Panc1 (cell line): ENCODE measurements around the gene PRR20G. TPM values are rescaled to one million over a fixed set of nuclear protein-coding genes. Genes with fewer than 3 reads are reported as not detected.

Experiments used
- ATAC-seq: fragments of 200-7000 bp; cut with Tn5 transposase; 2 replicates; pipeline ENCODE4 v1.9.1; 2020; ENCODE audit warnings: mild to moderate bottlenecking, moderate library complexity
- BruUV-seq: library from RNA; stranded (reverse); fragments of 400-500 nt; replicated peaks from 2 replicates; lab custom pipeline; 2021; lab: Mats Ljungman, UMichigan
- CTCF ChIA-PET: fragments of 300-600 bp; sonication (Branson Sonifier 250); formaldehyde crosslinking; loops from one replicate; lab custom pipeline; 2022; ENCODE audit warnings: antibody characterized with exemption; lab: Charles Lee
- POLR2A ChIA-PET: fragments of 300-600 bp; sonication (Branson Sonifier 250); formaldehyde crosslinking; loops from one replicate; lab custom pipeline; 2022; ENCODE audit warnings: antibody characterized with exemption; lab: Charles Lee
- DNase-seq: peaks from one replicate; pipeline ENCODE4 v3.0.0-alpha.2; 2010; ENCODE audit warnings: low read depth, low spot score
- H3K27ac ChIP-seq: 2 replicates; pipeline ENCODE4 v1.5.1; 2011; ENCODE audit warnings: mild to moderate bottlenecking, low read length, inconsistent platforms
- H3K27me3 ChIP-seq: fragments of 200-500 bp; sonication (Bioruptor generic); 2 replicates; pipeline ENCODE4 v1.6.0; 2014; ENCODE audit warnings: low read length, inconsistent platforms; ENCODE audit not compliant: control insufficient read depth, insufficient read depth
- H3K36me3 ChIP-seq: fragments of 200-500 bp; sonication (Bioruptor generic); 2 replicates; pipeline ENCODE4 v1.5.1; 2014; ENCODE audit warnings: inconsistent platforms, mild to moderate bottlenecking, low read length, moderate library complexity; ENCODE audit not compliant: control insufficient read depth, insufficient read depth
- H3K4me1 ChIP-seq: 2 replicates; pipeline ENCODE4 v1.5.1; 2011; ENCODE audit warnings: inconsistent platforms, mild to moderate bottlenecking, low read length, moderate library complexity; ENCODE audit not compliant: control insufficient read depth, insufficient read depth
- H3K4me3 ChIP-seq, 2 experiments: 2 replicates each; pipeline ENCODE4 v1.5.1; 2011 to 2012; ENCODE audit warnings: low read depth in 2 of 2, low read length in 2 of 2, mild to moderate bottlenecking in 2 of 2, inconsistent platforms in 1 of 2, moderate library complexity in 1 of 2
- H3K9me3 ChIP-seq: fragments of 200-500 bp; sonication (Bioruptor generic); 2 replicates; pipeline ENCODE4 v1.5.1; 2014; ENCODE audit warnings: low read depth, mild to moderate bottlenecking, inconsistent platforms, low read length, moderate library complexity; ENCODE audit not compliant: control insufficient read depth, insufficient read depth
- CTCF ChIP-seq: fragments of 450-650 bp; IDR thresholded peaks from 2 replicates; pipeline ENCODE4 v1.5.1; 2017; ENCODE audit warnings: mild to moderate bottlenecking
- POLR2AphosphoS5 ChIP-seq: IDR thresholded peaks from 2 replicates; pipeline ENCODE4 v1.6.1; 2012; ENCODE audit warnings: mild to moderate bottlenecking, low read depth, low read length, moderate library complexity
- REST ChIP-seq, 2 experiments: IDR thresholded peaks; 2 replicates each; pipeline ENCODE4 v1.6.1; 2011 to 2012; ENCODE audit warnings: low read depth in 2 of 2, control low read depth in 1 of 2, low read length in 1 of 2, mild to moderate bottlenecking in 1 of 2, moderate library complexity in 1 of 2; ENCODE audit not compliant: insufficient read depth in 1 of 2
- SIN3A ChIP-seq: IDR thresholded peaks from 2 replicates; pipeline ENCODE4 v1.6.1; 2012; ENCODE audit warnings: low read depth, mild to moderate bottlenecking, low read length, moderate library complexity, borderline replicate concordance; ENCODE audit not compliant: insufficient read depth
- TCF7L2 ChIP-seq: IDR thresholded peaks from 2 replicates; pipeline ENCODE4 v1.6.1; 2011; ENCODE audit warnings: mild to moderate bottlenecking, low read depth, low read length, inconsistent platforms
- in situ Hi-C: cut with HindIII; loops from 2 replicates; pipeline ENCODE4 v1.10.0; 2016; ENCODE audit warnings: low sequenced_read_pairs, low pct_unique_long_range_greater_than_20kb
- intact Hi-C: fragments of 100-400 bp; cut with micrococcal nuclease; formaldehyde crosslinking; loops from one replicate; pipeline ENCODE4 v1.10.0; 2022; ENCODE audit not compliant: unreplicated experiment
- total RNA-seq: library from RNA; stranded (reverse); gene quantifications from one replicate; pipeline ENCODE4 v1.2.1, GENCODE V29; 2021; ENCODE audit not compliant: unreplicated experiment

The PRR20G gene
- total RNA-seq, 1 experiment from 2014 or later = not detected

- no peak for DNase-seq
- no peaks in the 10 kb centered on the region for H3K4me1 ChIP-seq
- in situ Hi-C loops = no loop called here
- ChIA-PET CTCF (no interaction called here), POLR2A (no interaction called here)
- no peak overlapping the region for H3K27ac ChIP-seq
- no peak for ATAC-seq
- intact Hi-C loops = no loop called here
- TF ChIP-seq TCF7L2 = no peak
- peak in 1 of 2 experiments; percentile 55; a peak in 2 of 4 replicates for TF ChIP-seq REST (IDR thresholded peaks at IDR 0.05; ENCODE audit: insufficient read depth in 1 of 2, low read depth in 2 of 2, low read length in 1 of 2)
- TF ChIP-seq CTCF = no peak
- TF ChIP-seq SIN3A = no peak
- H3K9me3 ChIP-seq = no peaks in the 10 kb centered on the region
- no peaks in the 10 kb centered on the region for H3K36me3 ChIP-seq
- H3K4me3 ChIP-seq = no peak overlapping the region
- peaks cover 7% of the 10 kb centered on the region; the same call in 1 of the 2 replicates for H3K27me3 ChIP-seq
- no TSS peak for BruUV-seq
Measured at GRCh38 chr3:127324913-127325628, 37.2 kb upstream of the PRR20G start.

- no peaks in the 10 kb centered on the region for H3K9me3 ChIP-seq
- ChIA-PET CTCF (no interaction called here), POLR2A (no interaction called here)
- DNase-seq = no peak
- no peak overlapping the region for H3K27ac ChIP-seq
- H3K27me3 ChIP-seq = peaks cover 7% of the 10 kb centered on the region; the same call in 1 of the 2 replicates
- intact Hi-C loops = no loop called here
- in situ Hi-C loops = no loop called here
- no peaks in the 10 kb centered on the region for H3K36me3 ChIP-seq
- no peaks in the 10 kb centered on the region for H3K4me1 ChIP-seq
- no peak for ATAC-seq
- no TSS peak for BruUV-seq
- H3K4me3 ChIP-seq = no peak overlapping the region
- TF ChIP-seq CTCF = no peak
- no peak for TF ChIP-seq SIN3A
- no peak for TF ChIP-seq POLR2AphosphoS5
- TF ChIP-seq TCF7L2 = no peak
- no peak for TF ChIP-seq REST (IDR thresholded peaks at IDR 0.05; ENCODE audit: insufficient read depth in 1 of 2, low read depth in 2 of 2, low read length in 1 of 2)
Measured at GRCh38 chr3:127324076-127324475, 36.2 kb upstream of the PRR20G start.
